K562 (cell line): ENCODE results near the gene FAM53B. TPM values are rescaled to one million over a fixed set of nuclear protein-coding genes. Genes with fewer than 3 reads are reported as not detected.

Experiments
- ATAC-seq: fragments of 200-7000 bp; cut with Tn5 transposase; 3 replicates; pipeline ENCODE4 v1.9.1; 2020; ENCODE audit warnings: moderate library complexity
- BruUV-seq: library from RNA; stranded (reverse); fragments of 400-500 nt; replicated peaks from 2 replicates; lab custom pipeline; 2021; lab: Mats Ljungman, UMichigan
- CTCF ChIA-PET: fragments of 300-600 bp; formaldehyde crosslinking; extraction: SDS; loops from one replicate; lab custom pipeline; 2021; ENCODE audit warnings: low intra/inter-chr PET ratio; lab: Yijun Ruan, JAX
- POLR2A ChIA-PET: fragments of 300-600, 350-650 bp; sonication (Branson Sonifier 250); formaldehyde crosslinking; extraction: SDS; loops from one replicate; lab custom pipeline; 2021; ENCODE audit warnings: antibody characterized with exemption, inconsistent platforms; lab: Yijun Ruan, JAX
- DNase-seq, 4 experiments: peaks; one replicate each; pipeline versions ENCODE4 v3.0.0 to v3.0.0-alpha.2; 2011 to 2018; ENCODE audit warnings: low spot score in 3 of 4, mixed read lengths in 3 of 4; ENCODE audit errors: extremely low read depth in 1 of 4
- FAIRE-seq: peaks from 2 replicates; lab custom pipeline; 2011; peaks lifted over from hg19 to GRCh38; lab: Jason Lieb, UNC
- H2AFZ ChIP-seq: 2 replicates; pipeline ENCODE4 v1.6.0; 2011; ENCODE audit warnings: low read depth, low read length, control low read depth, inconsistent platforms
- H3K27ac ChIP-seq: fragments of 200-600 bp; 3 replicates; pipeline ENCODE4 v1.8.0; 2011; ENCODE audit warnings: low read depth, mild to moderate bottlenecking, control low read depth, inconsistent platforms, low read length, moderate library complexity, mixed read lengths; ENCODE audit errors: extremely low read depth
- H3K27me3 ChIP-seq, 2 experiments: fragments of 300-600 bp in 1 of 2; 2 replicates in 1 of 2; 3 replicates in 1 of 2; pipeline versions ENCODE4 v1.6.0 to v1.8.0; 2011; ENCODE audit warnings: inconsistent platforms in 2 of 2, low read length in 2 of 2, mild to moderate bottlenecking in 1 of 2, mixed read lengths in 1 of 2, moderate library complexity in 1 of 2; ENCODE audit not compliant: control insufficient read depth in 2 of 2, insufficient read depth in 2 of 2
- H3K36me3 ChIP-seq: fragments of 300-600 bp; 3 replicates; pipeline ENCODE4 v1.8.0; 2011; ENCODE audit warnings: mild to moderate bottlenecking, low read length, inconsistent platforms; ENCODE audit not compliant: control insufficient read depth, insufficient read depth
- H3K4me1 ChIP-seq, 2 experiments: fragments of 200-600 bp in 1 of 2; replicated peaks in 1 of 2; 2 replicates in 1 of 2; 3 replicates in 1 of 2; pipeline versions ENCODE4 v1.5.1 to v1.8.0; 2011; ENCODE audit warnings: inconsistent platforms in 2 of 2, low read length in 2 of 2, mild to moderate bottlenecking in 1 of 2, mixed read lengths in 1 of 2, moderate library complexity in 1 of 2; ENCODE audit not compliant: control insufficient read depth in 2 of 2, insufficient read depth in 2 of 2
- H3K4me2 ChIP-seq: 2 replicates; pipeline ENCODE4 v1.6.1; 2011; ENCODE audit warnings: low read length, control low read depth, inconsistent platforms, mixed read lengths; ENCODE audit not compliant: insufficient read depth
- H3K4me3 ChIP-seq: fragments of 200-600 bp; sonication (generic), shearing (Covaris generic); 2 replicates; pipeline ENCODE4 v1.5.1; 2016; ENCODE audit warnings: control low read depth, inconsistent platforms
- H3K79me2 ChIP-seq: fragments of 200-600 bp; 3 replicates; pipeline ENCODE4 v1.8.0; 2011; ENCODE audit warnings: low read length, inconsistent platforms; ENCODE audit not compliant: control insufficient read depth, insufficient read depth
- H3K9ac ChIP-seq, 2 experiments: 2 replicates each; pipeline versions ENCODE4 v1.6.0 to v1.6.1; 2011; ENCODE audit warnings: low read depth in 2 of 2, low read length in 2 of 2, control low read depth in 1 of 2, inconsistent platforms in 1 of 2, mild to moderate bottlenecking in 1 of 2, mixed read lengths in 1 of 2; ENCODE audit not compliant: insufficient read depth in 1 of 2
- H3K9me1 ChIP-seq: one replicate; pipeline ENCODE4 v1.6.0; 2011; ENCODE audit warnings: inconsistent platforms, mild to moderate bottlenecking, low read length, moderate library complexity; ENCODE audit not compliant: control insufficient read depth, insufficient read depth
- H3K9me3 ChIP-seq: replicated peaks from 2 replicates; pipeline ENCODE4 v1.5.1; 2011; ENCODE audit warnings: low read depth, low read length, inconsistent platforms; ENCODE audit not compliant: control insufficient read depth, insufficient read depth
- H4K20me1 ChIP-seq: replicated peaks from 2 replicates; pipeline ENCODE4 v1.6.1; 2011; ENCODE audit warnings: low read length, inconsistent platforms, mixed read lengths; ENCODE audit not compliant: control insufficient read depth, insufficient read depth
- CC2D1A ChIP-seq: fragments of 450-650 bp; IDR thresholded peaks from 2 replicates; pipeline ENCODE4 v1.6.1; 2017; ENCODE audit warnings: mild to moderate bottlenecking
- GATA2 ChIP-seq: sonication (generic); formaldehyde crosslinking; IDR thresholded peaks from 2 replicates; pipeline ENCODE4 v1.4.0; 2020; ENCODE audit warnings: mild to moderate bottlenecking, missing genetic modification reagents
- MYBL2 ChIP-seq, 2 experiments: fragments of 450-650 bp in 1 of 2; sonication (generic) in 1 of 2; formaldehyde crosslinking in 1 of 2; IDR thresholded peaks; 2 replicates each; pipeline versions ENCODE4 v1.6.1 to v1.8.1; 2017 to 2022; ENCODE audit warnings: borderline replicate concordance in 1 of 2, inconsistent platforms in 1 of 2, low read depth in 1 of 2, mild to moderate bottlenecking in 1 of 2, missing genetic modification reagents in 1 of 2, moderate library complexity in 1 of 2
- NR3C1 ChIP-seq: sonication (generic); formaldehyde crosslinking; IDR thresholded peaks from 2 replicates; pipeline ENCODE4 v1.8.1; 2022; ENCODE audit warnings: missing genetic modification reagents
- POLR2A ChIP-seq: fragments of 450-650 bp; conservative IDR thresholded peaks from 2 replicates; pipeline ENCODE4 v1.6.1; 2016
- RCOR1 ChIP-seq, 2 experiments: IDR thresholded peaks; 2 replicates each; pipeline ENCODE4 v1.6.1; 2012; ENCODE audit warnings: low read depth in 2 of 2, low read length in 2 of 2, borderline replicate concordance in 1 of 2, improper control_type of control experiment in 1 of 2
- YY1 ChIP-seq, 3 experiments: IDR thresholded peaks; 2 replicates each; pipeline ENCODE4 v1.6.1; 2011; ENCODE audit warnings: low read length in 2 of 3, mild to moderate bottlenecking in 2 of 3, moderate library complexity in 2 of 3, borderline replicate concordance in 1 of 3, control low read depth in 1 of 3, low read depth in 1 of 3; ENCODE audit not compliant: insufficient read depth in 3 of 3, insufficient replicate concordance in 2 of 3, control insufficient read depth in 1 of 3, insufficient read length in 1 of 3; ENCODE audit errors: extremely low read depth in 1 of 3
- ZFP36 ChIP-seq: fragments of 150-350 bp; IDR thresholded peaks from 2 replicates; pipeline ENCODE4 v1.6.1; 2018; ENCODE audit warnings: low read length, low read depth; ENCODE audit not compliant: partially characterized antibody
- ZNF449 ChIP-seq: fragments of 250-450 bp; sonication (Bioruptor Pico); IDR thresholded peaks from 2 replicates; pipeline ENCODE4 v1.8.0; 2022; ENCODE audit warnings: moderate library complexity, mild to moderate bottlenecking, inconsistent platforms
- WGBS: fragments of 100-300 bp; shearing (Covaris generic); methylation state at CpG from one replicate; pipeline ENCODE4 v1.1.6; 2016; ENCODE audit warnings: low coverage, mixed read lengths; ENCODE audit not compliant: insufficient coverage; ENCODE audit errors: missing lambda C conversion rate; 5-methylcytosine and 5-hydroxymethylcytosine counted together
- in situ Hi-C: fragments of 300-500 bp; cut with MboI; formaldehyde crosslinking; loops from 4 replicates; pipeline ENCODE4 v1.15.0; 2018; ENCODE audit warnings: inconsistent platforms, mixed read lengths
- intact Hi-C: fragments of 100-400 bp; cut with micrococcal nuclease; formaldehyde crosslinking; loops from 2 replicates; pipeline ENCODE4 v1.14.2; 2022
- polyA plus RNA-seq, 8 experiments: library from polyadenylated mRNA; depleted of rRNA in 4 of 8; stranded (reverse) in 5 of 8; unstranded in 3 of 8; fragments of >200 nt; fragmentation: Nextera tagmentation in 2 of 8; fragmentation: Illumina TruSeq in 1 of 8; extraction: Ambion mirVana in 2 of 8; extraction: Trizol in 1 of 8; gene quantifications; 2 replicates each; pipeline versions ENCODE4 v1.2.1 to v1.2.3, GENCODE V29; 2011 to 2014; ENCODE audit warnings: inconsistent platforms in 1 of 8, missing spikeins in 1 of 8
- total RNA-seq, 7 experiments: library from RNA; depleted of rRNA in 6 of 7; stranded (reverse); fragments of >200 nt in 6 of 7; fragmentation: Illumina TruSeq in 2 of 7; extraction: Trizol in 2 of 7; gene quantifications; 2 replicates each; pipeline versions ENCODE4 v1.2.1 to v1.2.3, GENCODE V29; 2011 to 2021; ENCODE audit warnings: low replicate concordance in 1 of 7

Gene FAM53B
- total and polyA plus RNA-seq, 9 of the 15 experiments (the other 6 are each of a cell fraction or from before 2014, with no cell fraction given): 0.03 to 16.5 (median 5.0) TPM

GRCh38 chr10:124605481-124605855 lies 138.7 kb downstream of the FAM53B start:
- in situ Hi-C loops: no loop called here
- 20% methylated on average over 1 of the region's 5 CpGs for WGBS
- Histone ChIP-seq H3K27me3 (no peaks in the 10 kb centered on the region), H3K9me1 (peaks cover 3% of the 10 kb centered on the region), H3K9me3 (no peaks in the 10 kb centered on the region), H3K9ac (no peak overlapping the region), H3K4me3 (no peak overlapping the region), H3K4me1 (peaks cover 0 to 41% of the 10 kb centered on the region in 2 experiments; a peak in 2 of 5 replicates), H4K20me1 (no peaks in the 10 kb centered on the region), H2AFZ (no peak overlapping the region), H3K36me3 (no peaks in the 10 kb centered on the region), H3K27ac (no peak overlapping the region), H3K4me2 (no peak overlapping the region), H3K79me2 (no peaks in the 10 kb centered on the region)
- POLR2A ChIA-PET: interaction anchor here (0.6 kb wide), 1 partner anchor 60 kb away, joined by 3 read pairs; no protein-coding TSS in a partner anchor
- TF ChIP-seq NR3C1 (CRISPR knock-in tag) (no peak), MYBL2 (IDR thresholded peaks at IDR 0.05; ENCODE audit: low read depth) (no peak), MYBL2 (CRISPR knock-in tag; IDR thresholded peaks at IDR 0.05; ENCODE audit: borderline replicate concordance) (no peak), GATA2 (CRISPR knock-in tag) (no peak), ZNF449 (no peak), CC2D1A (no peak), POLR2A (no peak), RCOR1 (IDR thresholded peaks at IDR 0.05; ENCODE audit: borderline replicate concordance in 1 of 2, low read depth in 2 of 2, low read length in 2 of 2) (no peak), YY1 (IDR thresholded peaks at IDR 0.05; ENCODE audit: borderline replicate concordance in 1 of 3, control insufficient read depth in 1 of 3, extremely low read depth in 1 of 3, insufficient read depth in 3 of 3, insufficient read length in 1 of 3, insufficient replicate concordance in 2 of 3, low read depth in 1 of 3, low read length in 2 of 3) (no peak), ZFP36 (peak; percentile 19)
- intact Hi-C loops: no loop called here
- ATAC-seq (no peak), FAIRE-seq (no peak), DNase-seq (no peak)
- CTCF ChIA-PET: no interaction called here
- no TSS peak for BruUV-seq
